D721Med (cell line): ENCODE data around the gene CCDC57.

Experiments
- DNase-seq: peaks from one replicate; pipeline ENCODE4 v3.0.0; 2011; ENCODE audit warnings: low spot score; ENCODE audit not compliant: insufficient read length
- FAIRE-seq: peaks from 2 replicates; lab custom pipeline; 2011; peaks lifted over from hg19 to GRCh38; lab: Jason Lieb, UNC
- CTCF ChIP-seq: IDR thresholded peaks from 2 replicates; pipeline ENCODE4 v1.5.1; 2012; ENCODE audit warnings: mild to moderate bottlenecking, control low read depth; ENCODE audit not compliant: insufficient read depth; ENCODE audit errors: missing control alignments

The CCDC57 gene

GRCh38 chr17:82086941-82087906 lies 125.4 kb downstream of the CCDC57 start:
- no peak for DNase-seq
- no peak for TF ChIP-seq CTCF
- no peak for FAIRE-seq

- no peak for DNase-seq
- TF ChIP-seq CTCF = no peak
- no peak for FAIRE-seq
Observed at GRCh38 chr17:82085931-82086764, 126.5 kb downstream of the CCDC57 start.

- FAIRE-seq (no peak), DNase-seq (no peak)
- TF ChIP-seq CTCF = no peak
Observed at GRCh38 chr17:82085031-82085861, 127.4 kb downstream of the CCDC57 start.

GRCh38 chr17:82084373-82085030 lies 128.1 kb downstream of the CCDC57 start:
- no peak for TF ChIP-seq CTCF
- DNase-seq (no peak), FAIRE-seq (no peak)

- TF ChIP-seq CTCF = no peak
- DNase-seq = no peak
- FAIRE-seq = no peak
Observed at GRCh38 chr17:82083533-82084359, 128.9 kb downstream of the CCDC57 start.
